Colonic mucosa (tissue), 4 donors: ENCODE data around the gene LY6G6C. TPM values are rescaled to one million over a fixed set of nuclear protein-coding genes. Genes with fewer than 3 reads are reported as not detected.

Experiments
- DNase-seq: peaks from one replicate; pipeline ENCODE4 v3.0.0-alpha.2; 2020
- H3K27ac ChIP-seq: fragments of 200-600 bp; one replicate; pipeline ENCODE4 v1.8.0; 2021
- H3K27me3 ChIP-seq: fragments of 200-600 bp; one replicate; pipeline ENCODE4 v1.8.0; 2021
- H3K36me3 ChIP-seq: fragments of 200-600 bp; one replicate; pipeline ENCODE4 v1.8.0; 2021
- H3K4me1 ChIP-seq: fragments of 200-600 bp; one replicate; pipeline ENCODE4 v1.8.0; 2021; ENCODE audit warnings: mild to moderate bottlenecking
- H3K4me3 ChIP-seq: fragments of 200-600 bp; one replicate; pipeline ENCODE4 v1.8.0; 2021
- H3K9ac ChIP-seq, 2 donors: one replicate each; pipeline ENCODE4 v1.7.0; 2013; ENCODE audit warnings: control low read depth in 2 of 2, low read depth in 2 of 2, low read length in 2 of 2
- H3K9me3 ChIP-seq: fragments of 200-600 bp; one replicate; pipeline ENCODE4 v1.8.0; 2021
- CTCF ChIP-seq: fragments of 200-600 bp; IDR thresholded peaks from one replicate; pipeline ENCODE4 v1.8.0; 2022; ENCODE audit warnings: antibody characterized with exemption, mild to moderate bottlenecking
- intact Hi-C: fragments of 100-400 bp; cut with DNase I; formaldehyde crosslinking; loops from one replicate; pipeline ENCODE4 v1.14.1; 2022
- total RNA-seq, 2 donors: library from RNA; stranded (reverse); fragmentation: NEBNext Ultra II Directional in 1 of 2; extraction: Animal tissue kit (Norgen Biotek cat#: 25700) in 1 of 2; gene quantifications; one replicate each; pipeline ENCODE4 v1.2.1, GENCODE V29; 2021
- donor health status: healthy.
- donor health status: DM: no; HTN: no; CAD: no.
- donor health status: DM: no; HTN: no; CAD: no.

Gene LY6G6C
- total RNA-seq, 2 donors from 2014 or later: 2.3 TPM; not detected in 1

- no peak for DNase-seq
- H3K27ac ChIP-seq: no peak within 1 kb of the TSS
- no peak for TF ChIP-seq CTCF
- intact Hi-C loops: no loop called here
- H3K4me1 ChIP-seq: peaks cover 6% of the 10 kb centered on the region
- H3K27me3 ChIP-seq: no peaks in the 10 kb centered on the region
- H3K9ac ChIP-seq: no peak within 1 kb of the TSS
- H3K9me3 ChIP-seq: no peaks in the 10 kb centered on the region
- no peaks in the 10 kb centered on the region for H3K36me3 ChIP-seq
- no peak within 1 kb of the TSS for H3K4me3 ChIP-seq
Observed at GRCh38 chr6:31706599-31706998, 14.9 kb downstream of the LY6G6C start, which contains the start of gene LY6G6F. TSS of gene LY6G6F (plus strand) at chr6:31706866. CDS start at chr6:31706907, 41 bp downstream.

- no peak for TF ChIP-seq CTCF
Observed at GRCh38 chr6:31705931-31706330, 15.6 kb downstream of the LY6G6C start.

GRCh38 chr6:31702819-31703716, 18.5 kb downstream of the LY6G6C start, which contains the start of gene ABHD16A:
TSS of gene ABHD16A (minus strand) at chr6:31703324. CDS start at chr6:31703281, 43 bp downstream.
- Histone ChIP-seq H3K9me3 (no peaks in the 10 kb centered on the region), H3K4me1 (peaks cover 12% of the 10 kb centered on the region), H3K27me3 (no peaks in the 10 kb centered on the region), H3K4me3 (peak within 1 kb of the TSS; percentile 48), H3K27ac (peak within 1 kb of the TSS; percentile 95), H3K9ac (peak within 1 kb of the TSS; percentile 91 to 99), H3K36me3 (no peaks in the 10 kb centered on the region)
- peak; percentile 99 for DNase-seq
- intact Hi-C loops: loop anchor here (5.0 kb wide), 1 partner anchor 34 kb away; the partner anchor contains the start of gene CLIC1
- TF ChIP-seq CTCF: no peak

More at GRCh38 chr6:31705931-31706330, 15.6 kb downstream of the LY6G6C start:
- no peaks in the 10 kb centered on the region for H3K27me3 ChIP-seq
- H3K9me3 ChIP-seq: no peaks in the 10 kb centered on the region
- H3K4me1 ChIP-seq: peaks cover 12% of the 10 kb centered on the region
- H3K27ac ChIP-seq: no peak overlapping the region
- H3K9ac ChIP-seq: no peak overlapping the region
- intact Hi-C loops: no loop called here
- no peak for DNase-seq
- no peak overlapping the region for H3K4me3 ChIP-seq
- H3K36me3 ChIP-seq: no peaks in the 10 kb centered on the region

GRCh38 chr6:31702405-31702818, 19.1 kb downstream of the LY6G6C start:
- DNase-seq: no peak
- peaks cover 12% of the 10 kb centered on the region for H3K4me1 ChIP-seq
- H3K27ac ChIP-seq: peak overlapping the region; percentile 95
- H3K27me3 ChIP-seq: no peaks in the 10 kb centered on the region
- peak overlapping the region; percentile 91 to 99 for H3K9ac ChIP-seq
- peak overlapping the region; percentile 48 for H3K4me3 ChIP-seq
- H3K36me3 ChIP-seq: no peaks in the 10 kb centered on the region
- intact Hi-C loops: loop anchor here (5.0 kb wide), 1 partner anchor 35 kb away; the partner anchor contains the start of gene CLIC1
- TF ChIP-seq CTCF: no peak
- no peaks in the 10 kb centered on the region for H3K9me3 ChIP-seq

GRCh38 chr6:31701666-31702404, 19.7 kb downstream of the LY6G6C start:
- no peak for TF ChIP-seq CTCF
- Histone ChIP-seq H3K9ac (peak overlapping the region; percentile 91 to 99), H3K9me3 (no peaks in the 10 kb centered on the region), H3K27ac (peak overlapping the region; percentile 95), H3K27me3 (no peaks in the 10 kb centered on the region), H3K4me1 (peaks cover 12% of the 10 kb centered on the region), H3K36me3 (no peaks in the 10 kb centered on the region), H3K4me3 (peak overlapping the region; percentile 48)
- no peak for DNase-seq
- intact Hi-C loops: loop anchor here (5.0 kb wide), 1 partner anchor 35 kb away; the partner anchor contains the start of gene CLIC1
